IPS-NIHi7 (cell line): ENCODE measurements around the gene ETV7.
A peak's percentile ranks its signal among the peaks of the same experiment; 100 is the strongest.
"Not testable (repeated sequence)": the region's sequence is repeated elsewhere in the genome, so short reads cannot be mapped to it uniquely, and the experiment has no call there.

ENCODE experiments used
- DNase-seq: peaks from one replicate; pipeline ENCODE4 v3.0.0; 2012; ENCODE audit warnings: mixed read lengths; ENCODE audit errors: extremely low spot score

The ETV7 gene

GRCh38 chr6:36387440-36388303 lies at the start of gene ETV7:
TSS of gene ETV7 (minus strand) at chr6:36387669. CDS start at chr6:36387541, 128 bp downstream.
- peak; percentile 42 for DNase-seq

GRCh38 chr6:36436466-36436865 lies 49.0 kb upstream of the ETV7 start:
- no peak for DNase-seq

GRCh38 chr6:36432151-36432671 lies 44.7 kb upstream of the ETV7 start:
- DNase-seq: no peak

- DNase-seq: no peak
Measured at GRCh38 chr6:36431197-36431596, 43.7 kb upstream of the ETV7 start.

GRCh38 chr6:36430351-36430750 lies 42.9 kb upstream of the ETV7 start:
- DNase-seq: no peak

GRCh38 chr6:36428911-36429310 lies 41.4 kb upstream of the ETV7 start:
- DNase-seq: no peak

GRCh38 chr6:36426622-36427021 lies 39.2 kb upstream of the ETV7 start:
- DNase-seq: no peak

GRCh38 chr6:36423101-36423824 lies 35.8 kb upstream of the ETV7 start:
- DNase-seq: peak; percentile 98

GRCh38 chr6:36422714-36423100 lies 35.2 kb upstream of the ETV7 start:
- no peak for DNase-seq

- no peak for DNase-seq
Measured at GRCh38 chr6:36419310-36419709, 31.8 kb upstream of the ETV7 start.

- no peak for DNase-seq
Measured at GRCh38 chr6:36418558-36418957, 31.1 kb upstream of the ETV7 start.

- no peak for DNase-seq
Measured at GRCh38 chr6:36414481-36414880, 27.0 kb upstream of the ETV7 start.

- DNase-seq: no peak
Measured at GRCh38 chr6:36413489-36414480, 26.3 kb upstream of the ETV7 start.

GRCh38 chr6:36409718-36410117 lies 22.2 kb upstream of the ETV7 start:
- DNase-seq: not testable (repeated sequence)

GRCh38 chr6:36404164-36404563 lies 16.7 kb upstream of the ETV7 start:
- no peak for DNase-seq

GRCh38 chr6:36402481-36402880 lies 15.0 kb upstream of the ETV7 start:
- no peak for DNase-seq

- no peak for DNase-seq
Measured at GRCh38 chr6:36399970-36400369, 12.5 kb upstream of the ETV7 start.

- no peak for DNase-seq
Measured at GRCh38 chr6:36392621-36393020, 5.2 kb upstream of the ETV7 start.

- DNase-seq: no peak
Measured at GRCh38 chr6:36389353-36389752, 1.9 kb upstream of the ETV7 start.

- DNase-seq: peak; percentile 61
Measured at GRCh38 chr6:36386495-36387439, 702 bp downstream of the ETV7 start.
